ENCODE results near the gene USP46. TPM values are rescaled to one million over a fixed set of nuclear protein-coding genes. Genes with fewer than 3 reads are reported as not detected.

Gene USP46
- total and polyA plus RNA-seq, 2 of the 8 experiments (the other 6 are each of a cell fraction or from before 2014, with no cell fraction given): 10.6 to 62.4 TPM

- TF ChIP-seq CHD7 (IDR thresholded peaks at IDR 0.05; ENCODE audit: insufficient replicate concordance, low read length) (no peak), ZNF274 (IDR thresholded peaks at IDR 0.05; ENCODE audit: borderline replicate concordance, extremely low read depth, low read length) (no peak), HDAC6 (IDR thresholded peaks at IDR 0.05; ENCODE audit: low read depth, low read length) (no peak), CBX8 (IDR thresholded peaks at IDR 0.05; ENCODE audit: borderline replicate concordance, low read depth, low read length) (no peak), GTF2F1 (IDR thresholded peaks at IDR 0.05; ENCODE audit: borderline replicate concordance, low read depth, low read length) (no peak), PHF8 (conservative IDR thresholded peaks at IDR 0.05; ENCODE audit: low read depth, low read length) (no peak), POLR2A (IDR thresholded peaks at IDR 0.05; ENCODE audit: control extremely low read depth in 1 of 2, low read depth in 2 of 2, low read length in 2 of 2) (no peak), RFX5 (IDR thresholded peaks at IDR 0.05; ENCODE audit: borderline replicate concordance, low read depth, low read length) (no peak), CTBP2 (IDR thresholded peaks at IDR 0.05; ENCODE audit: borderline replicate concordance, insufficient read depth, insufficient read length, low read length) (no peak)
- TF ChIP-seq, protein P1, sequence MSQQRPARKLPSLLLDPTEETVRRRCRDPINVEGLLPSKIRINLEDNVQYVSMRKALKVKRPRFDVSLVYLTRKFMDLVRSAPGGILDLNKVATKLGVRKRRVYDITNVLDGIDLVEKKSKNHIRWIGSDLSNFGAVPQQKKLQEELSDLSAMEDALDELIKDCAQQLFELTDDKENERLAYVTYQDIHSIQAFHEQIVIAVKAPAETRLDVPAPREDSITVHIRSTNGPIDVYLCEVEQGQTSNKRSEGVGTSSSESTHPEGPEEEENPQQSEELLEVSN (IDR thresholded peaks at IDR 0.05): no peak
Observed at GRCh38 chr4:52651996-52652672, 7.0 kb downstream of the USP46 start (continued).
